Osteoblast (primary cell): ENCODE results near the gene PAX2. TPM values are rescaled to one million over a fixed set of nuclear protein-coding genes. Genes with fewer than 3 reads are reported as not detected.

ENCODE experiments used
- DNase-seq: peaks from one replicate; pipeline ENCODE4 v3.0.0; 2011; ENCODE audit warnings: low spot score, mixed read lengths; ENCODE audit not compliant: insufficient read length; ENCODE audit errors: missing footprints
- H2AFZ ChIP-seq: 2 replicates; pipeline ENCODE4 v1.6.0; 2011; ENCODE audit warnings: mild to moderate bottlenecking, low read length
- H3K27ac ChIP-seq: 2 replicates; pipeline ENCODE4 v1.5.1; 2011; ENCODE audit warnings: mild to moderate bottlenecking, low read depth, low read length, moderate library complexity
- H3K27me3 ChIP-seq: 2 replicates; pipeline ENCODE4 v1.6.0; 2012; ENCODE audit warnings: mild to moderate bottlenecking, control low read depth, inconsistent platforms, low read length, moderate library complexity; ENCODE audit not compliant: insufficient read depth
- H3K36me3 ChIP-seq: 2 replicates; pipeline ENCODE4 v1.5.1; 2011; ENCODE audit warnings: mild to moderate bottlenecking, low read length, control low read depth, moderate library complexity; ENCODE audit not compliant: insufficient read depth
- H3K4me1 ChIP-seq: 2 replicates; pipeline ENCODE4 v1.5.1; 2011; ENCODE audit warnings: mild to moderate bottlenecking, low read length, control low read depth, moderate library complexity; ENCODE audit not compliant: insufficient read depth
- H3K4me2 ChIP-seq: 2 replicates; pipeline ENCODE4 v1.6.0; 2011; ENCODE audit warnings: mild to moderate bottlenecking, low read length; ENCODE audit not compliant: insufficient read depth
- H3K4me3 ChIP-seq: fragments of 200-600 bp; sonication (generic); 3 replicates; pipeline ENCODE4 v1.5.1; 2012; ENCODE audit warnings: mild to moderate bottlenecking, low read length, inconsistent platforms; ENCODE audit not compliant: insufficient read depth
- H3K79me2 ChIP-seq: 2 replicates; pipeline ENCODE4 v1.6.0; 2012; ENCODE audit warnings: mild to moderate bottlenecking, low read length, control low read depth, inconsistent platforms; ENCODE audit not compliant: insufficient read depth
- H3K9me3 ChIP-seq: 2 replicates; pipeline ENCODE4 v1.5.1; 2011; ENCODE audit warnings: low read depth, low read length, control low read depth
- H4K20me1 ChIP-seq: 2 replicates; pipeline ENCODE4 v1.6.0; 2012; ENCODE audit warnings: mild to moderate bottlenecking, low read length, control low read depth; ENCODE audit not compliant: insufficient read depth
- CTCF ChIP-seq: IDR thresholded peaks from 2 replicates; pipeline ENCODE4 v1.5.1; 2011; ENCODE audit warnings: mild to moderate bottlenecking, low read depth, low read length, moderate library complexity; ENCODE audit errors: extremely low read depth
- total RNA-seq: library from RNA; depleted of rRNA; stranded (reverse); fragments of >200 nt; gene quantifications from 2 replicates; pipeline ENCODE4 v1.2.3, GENCODE V29; 2012

Gene PAX2
- total RNA-seq, 1 donor: not detected

GRCh38 chr10:100859484-100859763 lies 114.0 kb downstream of the PAX2 start:
- no peaks in the 10 kb centered on the region for H4K20me1 ChIP-seq
- H3K4me2 ChIP-seq: no peak overlapping the region
- no peaks in the 10 kb centered on the region for H3K79me2 ChIP-seq
- no peak overlapping the region for H3K4me3 ChIP-seq
- H3K36me3 ChIP-seq: no peaks in the 10 kb centered on the region
- H3K4me1 ChIP-seq: no peaks in the 10 kb centered on the region
- no peaks in the 10 kb centered on the region for H3K9me3 ChIP-seq
- H2AFZ ChIP-seq: no peak overlapping the region
- no peak for TF ChIP-seq CTCF
- no peak overlapping the region for H3K27ac ChIP-seq
- no peak for DNase-seq
- H3K27me3 ChIP-seq: peaks cover 22% of the 10 kb centered on the region

GRCh38 chr10:100863433-100863832 lies 118.1 kb downstream of the PAX2 start:
- no peaks in the 10 kb centered on the region for H4K20me1 ChIP-seq
- H3K79me2 ChIP-seq: no peaks in the 10 kb centered on the region
- H2AFZ ChIP-seq: no peak overlapping the region
- no peaks in the 10 kb centered on the region for H3K4me1 ChIP-seq
- no peak for TF ChIP-seq CTCF
- no peaks in the 10 kb centered on the region for H3K9me3 ChIP-seq
- H3K27ac ChIP-seq: no peak overlapping the region
- no peaks in the 10 kb centered on the region for H3K36me3 ChIP-seq
- DNase-seq: no peak
- no peak overlapping the region for H3K4me3 ChIP-seq
- H3K27me3 ChIP-seq: peaks cover 50% of the 10 kb centered on the region
- H3K4me2 ChIP-seq: no peak overlapping the region

- H3K79me2 ChIP-seq: no peaks in the 10 kb centered on the region
- H3K27ac ChIP-seq: no peak overlapping the region
- no peaks in the 10 kb centered on the region for H3K4me1 ChIP-seq
- H4K20me1 ChIP-seq: no peaks in the 10 kb centered on the region
- DNase-seq: no peak
- no peak for TF ChIP-seq CTCF
- no peak overlapping the region for H3K4me3 ChIP-seq
- H3K36me3 ChIP-seq: no peaks in the 10 kb centered on the region
- H3K4me2 ChIP-seq: no peak overlapping the region
- H3K9me3 ChIP-seq: no peaks in the 10 kb centered on the region
- no peak overlapping the region for H2AFZ ChIP-seq
- H3K27me3 ChIP-seq: peaks cover 52% of the 10 kb centered on the region
Measured at GRCh38 chr10:100864036-100864885, 118.9 kb downstream of the PAX2 start.

GRCh38 chr10:100864978-100865377 lies 119.6 kb downstream of the PAX2 start:
- no peak for TF ChIP-seq CTCF
- Histone ChIP-seq H4K20me1 (no peaks in the 10 kb centered on the region), H3K27me3 (peaks cover 50% of the 10 kb centered on the region), H2AFZ (no peak overlapping the region), H3K27ac (no peak overlapping the region), H3K4me3 (no peak overlapping the region), H3K4me1 (no peaks in the 10 kb centered on the region), H3K9me3 (no peaks in the 10 kb centered on the region), H3K79me2 (no peaks in the 10 kb centered on the region), H3K36me3 (no peaks in the 10 kb centered on the region), H3K4me2 (no peak overlapping the region)
- no peak for DNase-seq
